K562 (cell line): ENCODE results near the gene SPAG9. TPM values are rescaled to one million over a fixed set of nuclear protein-coding genes. Genes with fewer than 3 reads are reported as not detected.

ENCODE experiments used
- CGGBP1 ChIP-seq: fragments of 250-450 bp; sonication (Bioruptor Pico); IDR thresholded peaks from 2 replicates; pipeline ENCODE4 v1.9.0; 2021; ENCODE audit warnings: mild to moderate bottlenecking
- CREB1 ChIP-seq, 2 experiments: sonication (generic) in 1 of 2; formaldehyde crosslinking in 1 of 2; IDR thresholded peaks; 2 replicates each; pipeline versions ENCODE4 v1.6.1 to v1.8.0; 2012 to 2022; ENCODE audit warnings: inconsistent platforms in 1 of 2, mild to moderate bottlenecking in 1 of 2, missing genetic modification reagents in 1 of 2, moderate library complexity in 1 of 2
- CREB3L1 ChIP-seq: fragments of 450-650 bp; IDR thresholded peaks from 2 replicates; pipeline ENCODE4 v1.6.1; 2014; ENCODE audit warnings: low read depth, mild to moderate bottlenecking, moderate library complexity, borderline replicate concordance
- GTF2A2 ChIP-seq: IDR thresholded peaks from 2 replicates; pipeline ENCODE4 v1.6.1; 2016; ENCODE audit warnings: mild to moderate bottlenecking, missing genetic modification characterization, missing compliant biosample characterization
- MAZ ChIP-seq, 2 experiments: fragments of 450-650 bp in 1 of 2; sonication (generic) in 1 of 2; formaldehyde crosslinking; IDR thresholded peaks in 1 of 2; conservative IDR thresholded peaks in 1 of 2; 2 replicates each; pipeline versions ENCODE4 v1.4.0 to v1.5.0; 2020; ENCODE audit warnings: mild to moderate bottlenecking in 1 of 2, missing genetic modification reagents in 1 of 2
- MCM5 ChIP-seq: fragments of 450-650 bp; IDR thresholded peaks from 2 replicates; pipeline ENCODE4 v1.6.1; 2016; ENCODE audit warnings: low read depth
- MEF2D ChIP-seq: conservative IDR thresholded peaks from 2 replicates; pipeline ENCODE4 v1.6.1; 2016; ENCODE audit warnings: low read depth, missing genetic modification characterization, missing compliant biosample characterization
- NR2C1 ChIP-seq, 2 experiments: fragments of 450-650 bp; IDR thresholded peaks; 2 replicates each; pipeline ENCODE4 v1.6.1; 2017; ENCODE audit warnings: mild to moderate bottlenecking in 2 of 2, antibody characterized with exemption in 1 of 2, inconsistent platforms in 1 of 2, missing compliant biosample characterization in 1 of 2, missing genetic modification characterization in 1 of 2
- NR4A1 ChIP-seq, 2 experiments: fragments of 250-450 bp in 1 of 2; fragments of 450-650 bp in 1 of 2; sonication (Bioruptor Pico) in 1 of 2; IDR thresholded peaks; 2 replicates each; pipeline versions ENCODE4 v1.4.0 to v1.6.1; 2016 to 2020; ENCODE audit warnings: mild to moderate bottlenecking in 2 of 2, missing compliant biosample characterization in 1 of 2, missing genetic modification characterization in 1 of 2, moderate library complexity in 1 of 2
- PHF8 ChIP-seq: fragments of 200-600 bp; sonication (generic); IDR thresholded peaks from 2 replicates; pipeline ENCODE4 v1.6.1; 2012; ENCODE audit warnings: mixed run types, mild to moderate bottlenecking, inconsistent platforms, low read length, moderate library complexity, borderline replicate concordance
- PHTF2 ChIP-seq: fragments of 250-450 bp; sonication (Bioruptor Pico); IDR thresholded peaks from 2 replicates; pipeline ENCODE4 v1.5.0; 2021; ENCODE audit warnings: mild to moderate bottlenecking
- PRPF4 ChIP-seq: fragments of 200-400 bp; formaldehyde crosslinking; IDR thresholded peaks from one replicate; pipeline ENCODE4 v1.6.1; 2017; ENCODE audit warnings: low read length, low read depth, mild to moderate bottlenecking; ENCODE audit not compliant: insufficient read depth, poor library complexity, severe bottlenecking
- RBM14 ChIP-seq: fragments of 200-400 bp; formaldehyde crosslinking; IDR thresholded peaks from 2 replicates; pipeline ENCODE4 v1.6.1; 2018; ENCODE audit warnings: low read depth, mild to moderate bottlenecking, low read length, moderate library complexity, borderline replicate concordance; ENCODE audit not compliant: insufficient read depth
- SMARCE1 ChIP-seq: fragments of 450-650 bp; IDR thresholded peaks from 2 replicates; pipeline ENCODE4 v1.7.1; 2016; ENCODE audit warnings: mild to moderate bottlenecking
- TEAD1 ChIP-seq, 2 experiments: fragments of 450-650 bp in 1 of 2; sonication (generic) in 1 of 2; formaldehyde crosslinking; IDR thresholded peaks; 2 replicates each; pipeline versions ENCODE4 v1.4.0 to v1.8.0; 2020 to 2022; ENCODE audit warnings: mild to moderate bottlenecking in 2 of 2, missing genetic modification reagents in 1 of 2
- ZHX1 ChIP-seq: fragments of 150-350 bp; conservative IDR thresholded peaks from 2 replicates; pipeline ENCODE4 v1.6.1; 2014; ENCODE audit warnings: low read length
- ZNF175 ChIP-seq: fragments of 200-800 bp; sonication (Bioruptor generic); IDR thresholded peaks from 2 replicates; pipeline ENCODE4 v1.6.1; 2016; ENCODE audit warnings: low read depth, mild to moderate bottlenecking, missing genetic modification characterization, missing compliant biosample characterization
- ZNF263 ChIP-seq: sonication (generic); formaldehyde crosslinking; IDR thresholded peaks from 2 replicates; pipeline ENCODE4 v1.8.0; 2022; ENCODE audit warnings: mild to moderate bottlenecking, missing genetic modification reagents, borderline replicate concordance
- ZNF830 ChIP-seq: fragments of 250-450 bp; sonication (Bioruptor Pico); IDR thresholded peaks from 2 replicates; pipeline ENCODE4 v1.5.0; 2021; ENCODE audit warnings: mild to moderate bottlenecking
- polyA plus RNA-seq, 8 experiments: library from polyadenylated mRNA; depleted of rRNA in 4 of 8; stranded (reverse) in 5 of 8; unstranded in 3 of 8; fragments of >200 nt; fragmentation: Nextera tagmentation in 2 of 8; fragmentation: Illumina TruSeq in 1 of 8; extraction: Ambion mirVana in 2 of 8; extraction: Trizol in 1 of 8; gene quantifications; 2 replicates each; pipeline versions ENCODE4 v1.2.1 to v1.2.3, GENCODE V29; 2011 to 2014; ENCODE audit warnings: inconsistent platforms in 1 of 8, missing spikeins in 1 of 8
- total RNA-seq, 7 experiments: library from RNA; depleted of rRNA in 6 of 7; stranded (reverse); fragments of >200 nt in 6 of 7; fragmentation: Illumina TruSeq in 2 of 7; extraction: Trizol in 2 of 7; gene quantifications; 2 replicates each; pipeline versions ENCODE4 v1.2.1 to v1.2.3, GENCODE V29; 2011 to 2021; ENCODE audit warnings: low replicate concordance in 1 of 7
- TF ChIP-seq, protein P1 (sequence below): fragments of 250-450 bp; sonication (Bioruptor Pico); IDR thresholded peaks from 2 replicates; pipeline ENCODE4 v1.8.0; 2021; ENCODE audit warnings: borderline replicate concordance, mild to moderate bottlenecking, moderate library complexity; ENCODE audit not compliant: poor library complexity, severe bottlenecking

Gene SPAG9
- total and polyA plus RNA-seq, 9 of the 15 experiments (the other 6 are each of a cell fraction or from before 2014, with no cell fraction given) = 12.2 to 99.2 (median 58.2) TPM

DNA sequence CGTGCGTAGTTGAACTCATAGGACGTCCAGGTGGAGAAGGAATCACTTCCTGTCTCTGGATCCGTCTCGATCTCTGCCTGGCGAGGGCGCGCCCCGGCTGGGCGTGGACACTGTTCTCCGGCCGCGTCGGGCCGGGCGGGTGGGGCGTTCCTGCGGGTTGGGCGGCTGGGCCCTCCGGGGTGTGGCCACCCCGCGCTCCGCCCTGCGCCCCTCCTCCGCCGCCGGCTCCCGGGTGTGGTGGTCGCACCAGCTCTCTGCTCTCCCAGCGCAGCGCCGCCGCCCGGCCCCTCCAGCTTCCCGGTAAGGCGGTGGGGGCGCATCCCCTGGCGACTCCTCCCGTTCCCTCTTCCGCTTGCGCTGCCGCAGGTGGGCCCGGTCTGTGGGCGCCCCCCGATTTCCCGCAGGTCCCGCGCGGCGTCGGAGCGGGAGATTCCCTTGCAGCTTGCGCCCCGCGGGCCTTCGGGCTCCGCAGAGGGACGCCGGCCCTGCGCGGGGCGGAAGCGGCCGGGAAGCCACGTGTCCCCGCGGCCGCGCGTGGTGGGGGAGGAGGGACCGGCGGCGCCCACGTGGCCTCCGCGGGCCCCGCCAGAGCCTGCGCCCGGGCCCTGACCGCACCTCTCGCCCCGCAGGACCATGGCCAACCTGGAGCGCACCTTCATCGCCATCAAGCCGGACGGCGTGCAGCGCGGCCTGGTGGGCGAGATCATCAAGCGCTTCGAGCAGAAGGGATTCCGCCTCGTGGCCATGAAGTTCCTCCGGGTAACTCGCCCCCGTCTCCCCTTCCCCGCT is 45.7 kb upstream of the SPAG9 start, which contains the start of gene NME2 (continued):
- TF ChIP-seq, protein P1, sequence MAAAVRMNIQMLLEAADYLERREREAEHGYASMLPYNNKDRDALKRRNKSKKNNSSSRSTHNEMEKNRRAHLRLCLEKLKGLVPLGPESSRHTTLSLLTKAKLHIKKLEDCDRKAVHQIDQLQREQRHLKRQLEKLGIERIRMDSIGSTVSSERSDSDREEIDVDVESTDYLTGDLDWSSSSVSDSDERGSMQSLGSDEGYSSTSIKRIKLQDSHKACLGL (CRISPR knock-in tag) = peak; percentile 96
- peak; percentile 60 for TF ChIP-seq PRPF4
- TF ChIP-seq CREB3L1 = peak; percentile 95
- 0 out of 2 replicates have a peak, but pooled peaks have one; percentile 4 for TF ChIP-seq SMARCE1
- TF ChIP-seq RBM14 = 0 out of 2 replicates have a peak, but pooled peaks have one; percentile 11
- peak in 1 of 2 experiments; percentile 49; a peak in 1 of 4 replicates for TF ChIP-seq TEAD1 (CRISPR knock-in tag; IDR thresholded peaks at IDR 0.05)
- no peak for TF ChIP-seq PHTF2
- 0 out of 2 replicates have a peak, but pooled peaks have one; percentile 11 for TF ChIP-seq CREB1 (IDR thresholded peaks at IDR 0.05)
- TF ChIP-seq CREB1 (CRISPR knock-in tag; IDR thresholded peaks at IDR 0.05) = no peak; the same call in 1 of the 2 replicates
- TF ChIP-seq NR2C1 (IDR thresholded peaks at IDR 0.05) = no peak
- TF ChIP-seq NR2C1 (tag; IDR thresholded peaks at IDR 0.05) = no peak; the same call in 1 of the 2 replicates
- TF ChIP-seq MCM5 = no peak
- TF ChIP-seq ZHX1 = no peak
- TF ChIP-seq NR4A1 (CRISPR knock-in tag; IDR thresholded peaks at IDR 0.05) = no peak
- 0 out of 2 replicates have a peak, but pooled peaks have one; percentile 25 for TF ChIP-seq NR4A1 (tag; IDR thresholded peaks at IDR 0.05)
- 0 out of 2 replicates have a peak, but pooled peaks have one; percentile 54 for TF ChIP-seq CGGBP1 (CRISPR knock-in tag)
- 0 out of 2 replicates have a peak, but pooled peaks have one; percentile 54 for TF ChIP-seq ZNF830
- no peak for TF ChIP-seq MEF2D (tag)
- 0 out of 2 replicates have a peak, but pooled peaks have one; percentile 20 for TF ChIP-seq ZNF263 (CRISPR knock-in tag)
- no peak for TF ChIP-seq GTF2A2 (tag)
- peak; percentile 76; the same call in 1 of the 2 replicates for TF ChIP-seq PHF8
- peak; percentile 46 to 74; a peak in 3 of 4 replicates for TF ChIP-seq MAZ (CRISPR knock-in tag; conservative IDR thresholded peaks at IDR 0.05 in 1 of 2, IDR thresholded peaks at IDR 0.05 in 1 of 2)
- TF ChIP-seq ZNF175 (CRISPR knock-in tag) = no peak
